ENCODE measurements around the gene LEKR1.

The LEKR1 gene

GRCh38 chr3:156920399-156920798 is 94.2 kb downstream of the LEKR1 start:
- no peak for TF ChIP-seq CTCF (conservative IDR thresholded peaks at IDR 0.05; ENCODE audit: low read depth, low read length)
- no peak overlapping the region for H3K4me3 ChIP-seq (ENCODE audit: low read length)
- no peak for DNase-seq (ENCODE audit: low read depth)

- no peak for DNase-seq (ENCODE audit: low read depth)
- H3K4me3 ChIP-seq (ENCODE audit: low read length), result no peak overlapping the region
- TF ChIP-seq CTCF (conservative IDR thresholded peaks at IDR 0.05; ENCODE audit: low read depth, low read length), result no peak
These were observed 97.2 kb downstream of the LEKR1 start for GRCh38 chr3:156923349-156923748.

GRCh38 chr3:156938724-156939123 is 112.6 kb downstream of the LEKR1 start:
- TF ChIP-seq CTCF (conservative IDR thresholded peaks at IDR 0.05; ENCODE audit: low read depth, low read length), result no peak
- no peak overlapping the region for H3K4me3 ChIP-seq (ENCODE audit: low read length)
- DNase-seq (ENCODE audit: low read depth), result no peak

GRCh38 chr3:156939315-156939714 is 113.2 kb downstream of the LEKR1 start:
- TF ChIP-seq CTCF (conservative IDR thresholded peaks at IDR 0.05; ENCODE audit: low read depth, low read length), result no peak
- DNase-seq (ENCODE audit: low read depth), result no peak

GRCh38 chr3:156941311-156941710 is 115.2 kb downstream of the LEKR1 start:
- no peak for TF ChIP-seq CTCF (conservative IDR thresholded peaks at IDR 0.05; ENCODE audit: low read depth, low read length)
- no peak overlapping the region for H3K4me3 ChIP-seq (ENCODE audit: low read length)
- DNase-seq (ENCODE audit: low read depth), result no peak

More at GRCh38 chr3:156939315-156939714, 113.2 kb downstream of the LEKR1 start:
- H3K4me3 ChIP-seq (ENCODE audit: low read length), result no peak overlapping the region

- DNase-seq (ENCODE audit: low read depth), result no peak
- no peak overlapping the region for H3K4me3 ChIP-seq (ENCODE audit: low read length)
- no peak for TF ChIP-seq CTCF (conservative IDR thresholded peaks at IDR 0.05; ENCODE audit: low read depth, low read length)
These were observed 122.5 kb downstream of the LEKR1 start for GRCh38 chr3:156948402-156949210.

- H3K4me3 ChIP-seq (ENCODE audit: low read length), result no peak overlapping the region
- TF ChIP-seq CTCF (conservative IDR thresholded peaks at IDR 0.05; ENCODE audit: low read depth, low read length), result no peak
- no peak for DNase-seq (ENCODE audit: low read depth)
These were observed 125.9 kb downstream of the LEKR1 start for GRCh38 chr3:156952011-156952410.
